ENCODE results near the gene CRAT.
A peak's percentile ranks its signal among the peaks of the same experiment; 100 is the strongest.
"Not testable (repeated sequence)": the region's sequence is repeated elsewhere in the genome, so short reads cannot be mapped to it uniquely, and the experiment has no call there.

CRAT gene

DNA sequence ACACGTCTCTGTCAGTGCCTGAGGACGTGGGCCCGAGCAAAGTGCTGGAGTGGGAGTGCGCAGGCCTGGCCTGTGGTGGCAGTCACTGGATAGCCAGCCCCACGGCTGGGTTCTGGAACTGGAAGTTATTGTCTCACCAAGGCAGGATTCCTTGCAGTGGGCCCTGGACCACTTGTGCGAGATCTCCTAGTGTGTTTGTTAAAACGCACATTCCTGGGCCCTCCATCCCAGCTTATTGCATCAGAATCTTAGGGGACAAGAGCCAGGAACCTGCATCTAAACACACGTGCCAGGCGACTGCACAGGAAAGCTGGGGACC is 27.5 kb upstream of the CRAT start:
- DNase-seq = no peak

DNA sequence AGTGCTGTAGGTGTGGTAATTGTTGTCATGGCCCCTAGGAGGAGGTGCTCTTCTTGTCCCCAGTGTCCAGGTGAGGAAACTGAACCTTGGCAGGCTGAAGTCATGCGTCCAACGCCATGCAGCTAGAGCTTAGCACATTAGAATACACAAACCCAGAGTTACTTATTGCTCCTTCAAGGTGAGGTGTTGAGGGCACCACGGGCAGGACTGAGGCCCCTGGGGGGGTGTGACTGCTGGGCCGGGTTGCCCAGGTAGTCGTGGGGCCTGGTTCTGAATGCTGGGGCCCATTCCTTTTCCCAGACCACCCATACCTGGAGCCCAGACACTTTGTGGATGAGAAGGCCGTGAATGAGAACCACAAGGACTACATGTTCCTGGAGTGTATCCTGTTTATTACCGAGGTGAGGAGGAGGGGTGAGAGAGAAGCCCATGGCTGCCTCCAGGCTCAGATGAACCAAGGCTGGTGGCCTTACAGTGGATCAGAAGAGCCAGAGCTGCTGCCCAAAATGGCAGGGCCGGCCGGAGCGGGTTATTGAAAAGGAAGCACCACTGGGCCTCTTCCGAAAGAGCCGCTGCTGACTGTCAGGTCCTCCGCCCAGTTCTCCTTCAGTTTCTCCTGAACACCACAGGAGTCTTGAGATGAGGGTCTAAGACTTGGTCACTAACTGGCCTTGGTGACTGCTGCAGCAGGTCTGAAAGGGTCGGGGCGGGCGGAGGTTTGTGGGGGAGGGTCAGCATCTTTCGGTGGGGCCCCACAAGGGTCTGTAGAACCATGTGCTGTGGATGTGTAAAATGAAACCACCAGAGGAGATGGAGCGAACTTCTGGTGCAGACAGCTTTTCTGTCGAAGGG is 26.9 kb upstream of the CRAT start:
- no peak for DNase-seq

- no peak for DNase-seq
Measured at GRCh38 chr9:129136446-129137035, 25.9 kb upstream of the CRAT start.

GRCh38 chr9:129135476-129135875 is 24.9 kb upstream of the CRAT start:
- no peak for DNase-seq

- DNase-seq = no peak
Measured at GRCh38 chr9:129133082-129133481, 22.5 kb upstream of the CRAT start.

DNA sequence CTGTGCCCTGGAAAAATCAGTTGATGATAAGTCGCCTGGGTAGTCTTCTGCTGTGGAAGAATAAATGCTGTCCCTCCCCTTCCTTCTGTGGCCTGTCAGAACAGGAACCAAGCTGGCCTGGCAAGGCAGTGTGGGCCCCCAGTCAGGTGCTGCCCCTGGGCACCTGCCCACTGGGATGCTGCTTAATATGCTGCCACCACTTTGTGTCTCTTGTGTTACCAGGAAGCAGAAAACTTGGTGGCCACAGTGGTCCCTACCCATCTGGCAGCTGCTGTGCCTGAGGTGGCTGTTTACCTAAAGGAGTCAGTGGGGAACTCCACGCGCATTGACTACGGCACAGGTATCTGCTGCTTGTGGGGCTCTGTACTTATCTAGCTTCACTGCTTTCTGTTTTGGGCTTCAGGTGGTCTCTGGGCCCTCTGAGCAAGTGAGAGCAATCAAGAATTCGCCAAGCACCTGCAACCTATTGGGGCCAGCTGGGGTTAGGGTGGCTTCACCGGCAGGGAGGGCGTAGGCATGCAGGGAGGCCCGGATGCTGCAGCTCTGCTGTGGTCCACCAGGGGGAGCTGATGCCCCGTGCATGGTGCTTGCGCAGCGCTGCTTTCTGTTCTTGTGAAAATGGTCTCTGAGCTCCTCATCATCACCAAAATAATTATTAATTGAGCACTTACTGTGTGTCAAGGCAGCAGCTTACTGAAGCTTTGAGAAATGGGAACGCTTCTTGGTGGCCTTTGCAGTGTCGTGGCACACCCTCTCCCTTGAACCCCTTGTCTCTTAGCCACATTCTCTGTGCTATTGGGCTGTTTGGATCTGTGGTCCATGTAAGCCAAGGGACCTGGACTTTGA is 20.9 kb upstream of the CRAT start:
- DNase-seq = peak; percentile 86

GRCh38 chr9:129130791-129131190 is 20.2 kb upstream of the CRAT start:
- DNase-seq = no peak

DNA sequence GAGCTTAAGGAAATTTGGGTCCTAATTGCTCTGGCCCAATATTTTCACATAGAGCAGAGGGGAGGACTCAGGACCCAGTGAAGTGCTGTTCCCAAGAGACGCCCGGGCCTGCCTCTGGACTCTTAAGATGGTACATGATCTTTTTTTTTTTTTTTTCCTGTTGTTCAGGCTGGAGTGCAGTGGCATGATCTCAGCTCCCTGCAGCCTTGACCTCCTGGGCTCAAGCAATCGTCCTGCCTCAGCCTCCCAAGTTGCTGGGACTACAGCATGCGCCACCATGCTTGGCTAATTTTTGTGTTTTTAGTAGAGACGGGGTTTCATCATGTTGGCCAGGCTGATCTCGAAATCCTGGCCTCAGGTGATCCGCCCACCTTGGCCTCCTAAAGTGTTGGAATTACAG is 19.7 kb upstream of the CRAT start:
- DNase-seq = not testable (repeated sequence)

DNA sequence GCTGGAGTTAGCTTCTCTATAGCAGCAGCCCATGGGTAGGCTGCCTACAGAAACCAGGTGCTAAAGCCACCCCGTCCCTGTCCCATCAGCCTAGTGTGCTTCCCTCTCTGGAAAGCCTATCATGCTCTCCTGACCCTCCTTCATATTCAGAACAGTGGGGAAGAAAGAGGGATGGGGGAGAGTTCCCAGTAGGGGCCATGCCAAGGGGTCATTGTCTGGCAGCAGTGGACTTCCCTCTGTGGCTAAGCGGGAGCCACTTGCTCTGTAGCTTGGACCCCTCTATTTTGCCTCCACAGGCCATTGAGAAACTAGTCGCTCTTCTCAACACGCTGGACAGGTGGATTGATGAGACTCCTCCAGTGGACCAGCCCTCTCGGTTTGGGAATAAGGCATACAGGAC is 18.1 kb upstream of the CRAT start:
- no peak for DNase-seq

DNA sequence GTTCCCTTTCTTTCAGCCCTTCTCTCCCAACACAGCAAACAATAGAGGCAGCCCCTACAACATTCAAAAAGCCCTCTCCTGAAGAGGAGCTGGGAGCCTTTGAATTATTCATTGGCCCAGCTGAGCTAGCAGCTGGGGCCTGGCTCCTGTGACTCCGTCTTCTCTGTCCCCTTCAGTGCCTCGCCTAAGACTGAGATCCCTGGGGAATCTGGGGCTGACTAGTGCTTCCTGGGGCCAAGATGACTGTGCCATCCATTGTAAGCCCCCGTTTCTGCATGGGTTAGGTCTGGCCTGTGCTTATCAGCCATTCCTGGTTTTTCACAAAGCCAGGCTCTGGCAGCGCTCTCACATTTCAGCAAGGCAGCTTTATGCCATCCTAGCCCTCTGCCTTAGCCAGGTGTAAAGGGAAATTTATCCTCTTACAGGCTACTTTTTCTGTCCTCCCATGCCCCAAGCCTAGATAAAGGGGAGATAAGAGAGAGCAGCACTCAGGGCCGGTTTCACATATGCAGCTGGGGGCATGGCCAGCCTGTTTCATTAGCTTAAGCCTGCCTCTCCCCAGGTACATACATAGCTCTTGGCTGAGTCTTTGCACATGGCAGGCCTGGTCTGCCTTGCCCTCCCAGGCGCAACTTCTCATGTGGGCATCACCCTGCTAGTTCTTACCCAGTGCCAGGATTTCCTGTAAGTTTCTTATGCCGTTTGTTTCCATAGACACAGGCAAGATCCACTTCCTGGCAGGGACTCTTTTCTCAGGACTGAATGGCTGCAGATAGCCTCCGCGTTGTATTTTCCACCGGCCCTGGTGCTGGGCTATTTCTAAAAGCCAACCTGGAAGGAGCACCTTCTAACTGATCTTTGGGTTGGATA is 16.4 kb upstream of the CRAT start:
- DNase-seq = no peak

- no peak for DNase-seq
Measured at GRCh38 chr9:129125478-129125877, 14.9 kb upstream of the CRAT start.

DNA sequence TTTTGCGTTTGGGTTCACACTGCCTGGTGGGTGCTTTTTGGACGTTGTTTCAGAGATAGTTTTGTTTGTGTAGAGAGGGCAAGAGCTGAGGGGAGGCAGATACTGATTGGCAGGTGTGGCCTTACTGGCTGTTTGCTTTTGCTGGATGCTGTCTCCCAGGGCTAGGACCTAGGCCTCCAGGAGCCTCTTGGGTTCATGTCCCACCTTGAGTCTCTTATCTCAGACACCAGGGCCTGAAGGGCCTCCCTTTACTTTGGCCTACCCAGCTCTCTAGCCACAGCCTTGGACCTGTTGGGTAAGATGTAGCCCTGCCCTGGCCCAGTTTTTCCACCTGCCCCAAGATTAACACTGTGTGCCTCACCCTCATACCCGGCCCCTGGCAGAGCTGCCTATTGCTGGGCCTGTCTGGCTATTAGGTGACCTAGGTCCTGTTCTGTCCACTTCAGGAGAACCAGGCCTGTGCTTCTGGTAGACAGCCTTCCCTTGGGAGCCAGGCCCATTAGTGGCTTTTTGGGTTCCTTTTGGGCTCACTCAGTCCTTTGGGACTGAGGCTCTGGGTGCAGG is 14.0 kb upstream of the CRAT start:
- no peak for DNase-seq

GRCh38 chr9:129122976-129123375 is 12.4 kb upstream of the CRAT start:
- not testable (repeated sequence) for DNase-seq

DNA sequence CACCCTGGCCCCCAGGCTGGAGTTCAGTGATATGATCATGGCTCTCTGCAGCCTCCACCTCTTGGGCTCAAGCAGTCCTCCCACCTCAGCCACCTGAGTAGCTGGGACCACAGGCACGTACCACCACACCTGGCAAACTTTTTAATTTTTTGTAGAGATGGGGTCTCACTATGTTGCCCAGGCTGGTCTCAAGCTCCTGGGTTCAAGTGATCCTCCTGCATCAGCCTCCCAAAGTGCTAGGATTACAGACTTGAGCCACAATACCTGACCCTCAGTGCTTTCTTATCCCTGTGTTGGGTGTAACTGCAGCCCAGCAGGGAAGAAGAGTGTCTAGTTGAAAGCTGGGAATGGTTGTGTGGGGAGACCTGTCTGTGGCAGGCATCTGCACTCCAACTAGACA is 11.5 kb upstream of the CRAT start:
- no peak for DNase-seq

DNA sequence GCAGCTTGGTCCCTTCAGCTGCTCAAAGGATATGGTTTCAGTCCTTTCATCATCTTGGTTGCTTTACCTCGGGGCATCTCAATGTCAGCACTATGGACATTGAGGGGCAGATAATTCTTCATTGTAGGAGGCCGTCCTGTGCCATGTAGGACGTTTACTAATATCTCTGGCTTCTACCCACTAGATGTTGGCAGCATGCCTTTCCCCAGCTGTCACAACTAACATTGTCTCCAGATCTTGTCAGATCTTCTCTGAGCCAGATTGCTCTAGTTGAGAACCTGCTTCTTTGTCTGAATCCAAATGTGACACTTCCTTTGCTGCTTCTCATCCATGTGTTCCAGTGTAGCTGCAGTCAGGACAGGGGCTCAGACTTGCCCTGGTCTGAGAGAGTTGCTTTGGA is 10.9 kb upstream of the CRAT start:
- no peak for DNase-seq

- no peak for DNase-seq
Measured at GRCh38 chr9:129118799-129119198, 8.2 kb upstream of the CRAT start.

DNA sequence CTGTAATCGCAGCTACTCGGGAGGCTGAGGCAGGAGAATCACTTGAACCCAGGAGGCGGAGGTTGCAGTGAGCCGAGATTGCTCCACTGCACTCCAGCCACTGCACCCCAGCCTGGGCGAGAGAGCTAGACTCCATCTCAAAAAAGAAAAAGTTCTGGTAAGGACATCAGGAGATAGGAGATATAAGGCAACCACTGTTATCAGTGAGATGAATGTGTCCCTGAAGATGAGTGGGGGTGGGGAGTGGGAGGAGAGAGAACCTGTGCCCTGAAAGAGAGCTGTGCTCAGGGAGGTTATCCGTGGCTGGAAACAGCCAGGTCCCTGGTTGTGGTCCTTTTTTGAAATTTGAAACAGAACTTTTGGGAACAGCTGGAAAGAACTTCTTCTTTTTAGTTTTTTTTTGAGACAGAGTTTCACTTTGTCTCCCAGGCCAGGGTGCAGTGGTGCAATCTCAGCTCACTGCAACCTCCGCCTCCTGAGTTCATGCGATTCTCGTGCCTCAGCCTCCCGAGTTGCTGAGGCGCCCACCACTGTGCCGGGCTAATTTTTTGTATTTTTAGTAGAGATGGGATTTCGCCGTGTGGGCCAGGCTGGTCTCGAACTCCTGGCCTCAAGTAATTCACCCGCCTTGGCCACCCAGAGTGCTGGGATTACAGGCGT is 3.2 kb upstream of the CRAT start:
- no peak for DNase-seq

DNA sequence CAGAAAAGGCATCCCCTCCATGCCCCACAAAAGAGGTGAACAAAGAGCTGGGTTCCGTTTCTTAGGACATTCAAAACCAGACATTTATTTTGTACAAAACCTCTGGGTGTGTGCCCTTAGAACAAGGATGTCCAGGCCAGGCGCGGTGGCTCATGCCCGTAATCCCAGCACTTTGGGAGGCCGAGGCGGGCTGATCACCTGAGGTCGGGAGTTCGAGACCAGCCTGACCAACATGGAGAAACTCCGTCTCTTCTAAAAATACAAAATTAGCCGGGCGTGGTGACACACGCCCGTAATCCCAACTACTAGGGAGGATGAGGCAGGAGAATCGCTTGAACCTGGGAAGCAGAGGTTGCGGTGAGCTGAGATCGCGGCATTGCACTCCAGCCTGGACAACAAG is 1.9 kb upstream of the CRAT start:
- DNase-seq = not testable (repeated sequence)

- DNase-seq = no peak
Measured at GRCh38 chr9:129111528-129112151, 1.0 kb upstream of the CRAT start.

DNA sequence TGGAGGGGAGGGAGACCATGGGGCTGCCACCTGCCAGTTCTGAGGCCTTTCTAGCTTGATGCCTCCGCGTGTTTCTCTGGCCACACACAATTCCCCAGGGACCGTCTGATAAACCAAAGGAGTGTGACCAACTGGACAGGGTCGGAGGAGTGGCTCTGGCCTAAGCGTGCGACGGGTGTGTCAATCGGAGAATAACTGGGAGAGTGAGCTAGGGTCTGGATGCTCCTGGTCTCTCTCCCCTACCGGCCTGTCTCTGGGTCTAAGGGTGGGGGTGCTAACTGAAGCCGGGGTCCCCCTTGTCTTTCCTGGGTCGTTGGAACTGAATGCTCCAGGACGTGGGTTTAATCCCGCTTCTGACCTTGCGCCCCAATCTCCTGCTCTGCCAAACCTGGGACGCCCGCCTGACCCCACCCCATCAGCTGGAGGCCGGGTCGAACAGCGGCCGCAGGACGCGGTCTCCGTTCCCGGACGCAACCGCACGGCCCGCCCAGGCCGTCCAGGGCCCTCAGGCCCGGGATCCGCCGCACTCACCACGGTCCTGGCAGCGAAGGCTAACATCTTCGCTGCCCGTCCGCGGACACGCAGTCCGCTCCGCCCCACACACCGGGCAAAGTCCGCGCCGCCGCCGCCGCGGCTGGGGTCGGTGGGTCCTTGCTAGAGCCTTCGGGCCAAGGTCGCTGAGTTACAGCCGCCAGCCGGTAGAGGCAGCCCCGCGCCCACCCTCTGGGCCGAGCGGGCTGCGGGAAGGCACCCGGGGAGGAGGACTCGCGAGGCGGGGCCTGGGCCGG is 447 bp downstream of the CRAT start:
- DNase-seq = no peak

GRCh38 chr9:129109537-129109903 is 1.1 kb downstream of the CRAT start:
- DNase-seq = no peak
